ENCODE data around the gene LANCL2.

Gene LANCL2

GRCh38 chr7:55472928-55473725, 108.0 kb downstream of the LANCL2 start:
- TF ChIP-seq CTCF (conservative IDR thresholded peaks at IDR 0.05; ENCODE audit: control insufficient read depth, insufficient read depth, low read depth, low read length) = no peak
- H3K4me3 ChIP-seq (ENCODE audit: control insufficient read depth, low read depth, low read length) = no peak overlapping the region
- DNase-seq (ENCODE audit: low read depth) = no peak

- no peak for TF ChIP-seq CTCF (conservative IDR thresholded peaks at IDR 0.05; ENCODE audit: control insufficient read depth, insufficient read depth, low read depth, low read length)
- DNase-seq (ENCODE audit: low read depth) = no peak
- no peak overlapping the region for H3K4me3 ChIP-seq (ENCODE audit: control insufficient read depth, low read depth, low read length)
These were observed 108.8 kb downstream of the LANCL2 start for GRCh38 chr7:55473932-55474331.

DNA sequence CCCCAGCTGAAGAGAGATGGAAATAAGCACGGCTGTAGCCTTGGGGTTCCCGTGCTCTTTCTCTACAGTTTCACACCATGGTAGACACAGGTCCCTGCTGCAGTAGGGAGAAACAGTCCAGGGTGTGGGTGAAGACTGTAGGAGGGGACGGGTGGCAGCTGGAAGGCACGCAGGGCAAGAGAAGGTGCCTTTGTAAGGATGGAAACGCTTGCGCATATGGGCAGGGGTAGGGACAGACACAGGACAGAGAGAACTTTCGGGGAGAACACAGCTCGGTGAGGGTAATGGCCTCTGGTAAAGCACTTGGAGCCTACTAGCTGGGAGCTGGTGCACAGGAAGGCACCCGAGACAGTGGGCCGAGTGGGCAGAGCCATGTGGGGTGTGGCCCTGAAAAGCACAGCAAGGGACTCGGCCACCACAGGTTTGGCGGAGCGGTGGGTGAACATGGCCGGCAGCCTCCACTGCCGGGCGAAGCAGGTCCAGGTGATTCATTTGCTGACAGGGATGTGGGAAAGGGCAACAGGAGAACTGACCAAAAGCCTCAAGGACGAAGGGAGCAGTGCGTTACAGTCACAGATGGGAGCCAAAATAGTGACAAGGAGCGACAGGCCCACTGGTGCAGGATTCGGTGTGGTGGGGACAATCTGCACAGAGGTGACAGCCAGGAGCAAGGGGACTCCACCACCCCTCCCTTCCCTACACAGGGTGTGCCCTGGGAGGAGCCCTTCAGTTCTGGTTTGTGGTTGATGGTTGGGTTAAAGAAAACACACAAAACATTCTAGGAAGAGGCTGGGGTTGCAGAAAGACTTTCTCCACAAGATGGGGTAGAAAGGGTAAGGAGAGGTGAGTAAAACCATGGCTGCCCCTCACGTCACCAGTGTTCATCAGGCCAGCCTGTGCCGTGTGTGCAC, 110.1 kb downstream of the LANCL2 start:
- no peak for DNase-seq (ENCODE audit: low read depth)
- H3K4me3 ChIP-seq (ENCODE audit: control insufficient read depth, low read depth, low read length) = no peak overlapping the region
- TF ChIP-seq CTCF (conservative IDR thresholded peaks at IDR 0.05; ENCODE audit: control insufficient read depth, insufficient read depth, low read depth, low read length) = no peak

DNA sequence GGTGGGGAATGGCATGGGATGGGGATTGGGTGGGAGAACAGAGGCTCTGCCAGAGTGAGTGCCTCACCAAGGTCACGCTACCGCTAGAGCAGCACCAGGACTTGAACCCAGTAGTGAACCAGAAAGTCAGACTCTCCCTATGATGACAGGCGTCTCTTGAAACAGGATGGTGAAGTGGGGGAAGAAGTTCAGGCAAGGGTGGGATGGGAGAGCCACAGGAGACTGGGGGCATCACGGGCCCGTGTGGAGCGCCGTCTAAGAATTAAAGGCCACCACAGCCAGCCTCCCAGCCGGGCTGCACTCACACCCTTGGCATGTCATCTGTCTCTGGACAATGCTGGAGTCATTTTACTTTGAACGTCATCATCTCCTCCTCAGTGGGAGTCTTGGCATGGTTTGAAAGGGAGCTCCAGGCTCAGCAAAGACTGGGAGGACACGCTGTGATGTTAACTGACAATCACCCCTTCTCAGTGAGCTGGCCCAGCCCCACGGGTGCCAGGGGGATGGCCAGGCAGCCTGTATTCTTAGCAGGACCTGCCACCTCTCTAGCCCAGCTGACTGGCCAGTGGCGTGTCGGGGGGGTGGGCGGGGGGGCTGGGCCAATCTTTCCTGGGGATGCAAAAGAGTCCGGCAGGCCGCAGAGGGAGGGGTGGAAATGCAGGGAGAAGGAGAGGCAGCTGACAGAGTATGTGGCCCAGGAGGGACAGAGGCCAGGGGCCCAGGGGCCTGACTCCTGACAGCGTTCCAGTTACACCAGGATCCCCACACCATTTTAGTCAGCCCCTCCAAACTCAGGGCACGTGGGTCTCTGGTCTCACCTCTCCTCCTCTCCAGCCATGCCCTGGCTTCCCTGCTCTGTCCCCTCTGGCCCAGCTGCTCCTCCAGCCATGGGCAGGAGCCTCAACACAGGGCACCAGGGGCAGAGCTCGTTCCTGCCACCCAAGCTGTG, 111.0 kb downstream of the LANCL2 start:
- TF ChIP-seq CTCF (conservative IDR thresholded peaks at IDR 0.05; ENCODE audit: control insufficient read depth, insufficient read depth, low read depth, low read length) = no peak
- no peak overlapping the region for H3K4me3 ChIP-seq (ENCODE audit: control insufficient read depth, low read depth, low read length)
- DNase-seq (ENCODE audit: low read depth) = peak; percentile 64

- DNase-seq (ENCODE audit: low read depth) = no peak
- H3K4me3 ChIP-seq (ENCODE audit: control insufficient read depth, low read depth, low read length) = no peak overlapping the region
- no peak for TF ChIP-seq CTCF (conservative IDR thresholded peaks at IDR 0.05; ENCODE audit: control insufficient read depth, insufficient read depth, low read depth, low read length)
These were observed 112.0 kb downstream of the LANCL2 start for GRCh38 chr7:55476852-55477780.
